ENCODE measurements around the gene DOP1A.

DNA sequence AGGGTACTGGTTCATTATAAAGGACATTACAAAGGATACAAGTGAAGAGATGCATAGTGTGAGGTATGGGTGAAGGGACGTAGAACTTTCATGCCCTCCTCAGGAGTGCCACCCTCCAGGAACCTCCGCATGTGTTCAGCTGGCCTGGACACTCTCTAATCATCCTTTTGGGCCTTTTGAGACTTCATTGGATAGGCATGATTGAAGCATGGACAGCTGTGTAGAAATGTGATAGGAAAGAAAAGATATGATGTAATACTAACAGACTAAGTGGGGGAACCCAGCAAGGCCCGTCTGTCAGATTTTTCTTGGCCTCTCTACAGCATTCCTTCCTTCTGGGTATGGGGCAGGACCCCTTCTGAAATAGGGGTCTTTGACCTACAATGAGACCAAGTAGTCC is 31.1 kb downstream of the DOP1A start:
- TF ChIP-seq ZNF274 (IDR thresholded peaks at IDR 0.05; ENCODE audit: low read depth, low read length) (no peak), YY1 (IDR thresholded peaks at IDR 0.05; ENCODE audit: insufficient read depth, insufficient read length) (no peak), SUZ12 (IDR thresholded peaks at IDR 0.05; ENCODE audit: extremely low read depth, insufficient read depth, insufficient read length) (no peak)
